ENCODE measurements around the gene PAK6.

GRCh38 chr15:40287968-40288367, 49.1 kb downstream of the PAK6 start:
- no peak for TF ChIP-seq EZH2 (IDR thresholded peaks at IDR 0.05; ENCODE audit: borderline replicate concordance, low read depth, low read length, severe bottlenecking)
- TF ChIP-seq, protein P1, sequence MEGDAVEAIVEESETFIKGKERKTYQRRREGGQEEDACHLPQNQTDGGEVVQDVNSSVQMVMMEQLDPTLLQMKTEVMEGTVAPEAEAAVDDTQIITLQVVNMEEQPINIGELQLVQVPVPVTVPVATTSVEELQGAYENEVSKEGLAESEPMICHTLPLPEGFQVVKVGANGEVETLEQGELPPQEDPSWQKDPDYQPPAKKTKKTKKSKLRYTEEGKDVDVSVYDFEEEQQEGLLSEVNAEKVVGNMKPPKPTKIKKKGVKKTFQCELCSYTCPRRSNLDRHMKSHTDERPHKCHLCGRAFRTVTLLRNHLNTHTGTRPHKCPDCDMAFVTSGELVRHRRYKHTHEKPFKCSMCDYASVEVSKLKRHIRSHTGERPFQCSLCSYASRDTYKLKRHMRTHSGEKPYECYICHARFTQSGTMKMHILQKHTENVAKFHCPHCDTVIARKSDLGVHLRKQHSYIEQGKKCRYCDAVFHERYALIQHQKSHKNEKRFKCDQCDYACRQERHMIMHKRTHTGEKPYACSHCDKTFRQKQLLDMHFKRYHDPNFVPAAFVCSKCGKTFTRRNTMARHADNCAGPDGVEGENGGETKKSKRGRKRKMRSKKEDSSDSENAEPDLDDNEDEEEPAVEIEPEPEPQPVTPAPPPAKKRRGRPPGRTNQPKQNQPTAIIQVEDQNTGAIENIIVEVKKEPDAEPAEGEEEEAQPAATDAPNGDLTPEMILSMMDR (IDR thresholded peaks at IDR 0.05; ENCODE audit: borderline replicate concordance, extremely low read depth, low read length, poor library complexity, severe bottlenecking): no peak

All from DND-41 (cell line).